ENCODE data around the gene SGMS1. TPM values are rescaled to one million over a fixed set of nuclear protein-coding genes. Genes with fewer than 3 reads are reported as not detected.
"Not testable (repeated sequence)": the region's sequence is repeated elsewhere in the genome, so short reads cannot be mapped to it uniquely, and the experiment has no call there.

SGMS1 gene
- total RNA-seq, 1 donor from 2014 or later, result 20.8 TPM

- ATAC-seq, result no peak
Measured at GRCh38 chr10:50554995-50555568, 68.7 kb downstream of the SGMS1 start.

DNA sequence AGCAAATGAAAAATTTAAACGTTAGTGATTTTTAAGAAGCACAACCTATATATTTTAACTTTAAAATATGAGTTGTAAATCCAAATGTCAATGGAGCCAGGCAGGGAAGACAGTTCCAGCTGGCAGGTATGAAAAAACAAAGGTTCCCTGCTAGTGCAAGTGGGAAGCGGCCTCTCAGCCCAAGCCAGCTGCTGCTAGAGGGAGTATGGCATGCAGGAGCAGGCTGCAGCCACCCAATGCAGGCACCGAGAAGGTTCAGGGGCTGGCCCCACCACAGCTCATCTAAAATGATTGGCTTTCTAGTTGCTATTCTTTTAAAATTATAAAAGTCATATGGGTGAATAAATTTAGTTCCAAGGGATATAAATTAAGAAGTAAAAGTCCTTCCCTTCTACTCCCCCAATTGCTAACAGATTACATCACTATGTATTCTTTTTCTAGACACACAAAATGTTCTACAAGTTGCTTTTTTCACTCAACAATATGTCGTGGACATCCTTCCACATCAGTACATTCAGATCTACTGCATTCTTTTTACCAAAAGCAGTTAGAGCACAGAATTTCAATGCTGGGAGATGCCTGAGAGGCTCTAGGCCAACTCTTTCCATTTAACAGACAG is 69.3 kb downstream of the SGMS1 start:
- ATAC-seq, result no peak

DNA sequence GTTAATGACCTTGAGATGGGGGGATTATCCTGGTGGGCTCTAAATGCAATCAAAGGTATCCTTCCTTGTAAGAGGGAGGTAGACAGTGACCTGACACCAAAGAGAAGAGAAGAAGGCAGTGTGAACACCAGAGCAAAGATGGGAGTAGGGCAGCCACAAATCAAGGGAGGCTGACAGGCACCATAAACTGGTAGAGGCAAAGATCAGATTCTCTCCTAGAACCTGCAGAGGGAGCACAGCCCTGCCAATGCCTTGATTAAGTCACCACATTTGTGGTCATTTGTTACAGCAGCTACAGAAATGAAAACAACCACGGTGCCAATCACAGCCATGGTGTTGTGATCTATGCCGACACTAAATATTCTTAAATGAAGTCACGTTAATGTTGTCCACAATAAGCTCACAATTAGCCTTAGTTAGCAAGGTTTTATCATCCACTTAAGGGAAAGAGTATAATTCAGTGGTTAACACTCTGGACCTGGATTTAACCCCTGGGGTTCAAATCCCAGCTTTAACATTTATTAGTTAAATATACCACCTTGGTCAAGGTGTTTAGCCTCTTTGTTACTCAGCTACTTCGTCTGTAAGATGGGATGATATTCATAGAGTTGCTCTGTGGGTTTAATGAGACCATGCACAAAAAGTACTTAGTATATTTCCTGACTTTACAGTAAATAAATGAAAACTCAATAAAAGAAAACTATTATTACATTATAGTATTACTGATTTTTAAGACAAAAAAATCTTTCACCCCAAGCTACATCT is 70.8 kb downstream of the SGMS1 start:
- peak; percentile 26 for ATAC-seq

DNA sequence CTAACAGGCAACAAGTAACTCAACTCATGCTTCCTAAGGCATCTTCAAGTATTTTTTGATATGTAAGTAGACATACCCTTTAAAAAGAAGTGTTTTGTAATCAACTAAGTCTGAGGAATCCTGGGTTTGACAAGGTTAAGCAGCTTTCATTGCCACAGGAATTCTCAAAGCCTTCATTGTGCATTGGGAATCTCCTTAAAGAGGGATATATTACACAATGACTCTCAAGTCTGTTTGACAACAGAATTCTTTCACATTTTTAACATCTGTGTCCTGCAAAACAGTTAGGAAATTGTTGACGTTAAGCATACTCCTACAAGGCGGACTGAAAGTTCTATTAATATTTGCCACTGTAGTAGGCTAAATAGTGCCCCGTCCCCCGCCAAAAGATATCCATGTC is 71.4 kb downstream of the SGMS1 start:
- ATAC-seq, result no peak

DNA sequence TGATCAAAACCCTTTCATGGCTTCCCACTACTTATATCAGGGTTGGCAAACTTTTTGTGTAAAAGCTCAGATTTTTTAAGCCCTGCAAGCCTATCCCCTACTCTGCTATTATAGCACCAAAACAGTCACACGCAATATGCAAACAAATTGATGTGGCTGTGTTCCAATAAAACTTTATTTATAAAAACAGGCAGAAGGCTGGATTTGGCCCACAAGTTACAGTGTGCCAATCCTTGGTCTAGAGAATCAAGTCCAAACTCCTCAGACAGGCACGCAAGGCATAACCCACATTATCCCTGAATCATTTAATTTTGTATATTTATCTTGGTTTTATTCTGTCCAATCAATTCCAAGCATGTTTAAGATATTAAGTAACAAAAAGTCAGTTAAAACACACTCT is 71.9 kb downstream of the SGMS1 start:
- ATAC-seq, result no peak

DNA sequence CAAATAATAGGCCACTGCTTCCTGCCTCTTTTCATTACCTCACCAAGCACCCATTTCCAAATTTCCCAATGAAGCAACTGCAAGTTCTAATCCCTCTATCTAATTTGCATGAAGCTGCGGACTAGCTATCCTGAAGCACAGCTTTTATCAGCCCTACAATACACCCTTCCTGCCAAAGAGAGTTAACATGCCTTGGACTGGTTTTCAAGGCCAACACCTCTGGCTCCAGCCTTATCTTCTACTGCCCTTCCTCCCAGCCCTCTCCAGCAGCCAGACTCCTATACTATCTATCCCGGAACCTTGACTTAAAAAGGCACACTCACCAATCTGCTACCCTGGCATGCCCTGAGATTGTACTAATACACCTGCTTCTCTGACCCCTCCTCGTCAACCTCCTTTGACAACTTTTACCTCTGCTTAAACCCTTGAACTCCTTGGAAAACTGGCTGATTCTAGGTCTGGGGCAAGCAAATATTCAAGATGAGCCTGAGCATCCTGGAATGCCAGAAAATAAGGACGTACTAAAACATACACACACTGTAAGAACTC is 73.4 kb downstream of the SGMS1 start:
- ATAC-seq, result peak; percentile 57

- not testable (repeated sequence) for ATAC-seq
Measured at GRCh38 chr10:50549186-50549585, 74.6 kb downstream of the SGMS1 start.

GRCh38 chr10:50548481-50548880 is 75.3 kb downstream of the SGMS1 start:
- not testable (repeated sequence) for ATAC-seq

GRCh38 chr10:50546287-50546686 is 77.5 kb downstream of the SGMS1 start:
- ATAC-seq, result not testable (repeated sequence)

DNA sequence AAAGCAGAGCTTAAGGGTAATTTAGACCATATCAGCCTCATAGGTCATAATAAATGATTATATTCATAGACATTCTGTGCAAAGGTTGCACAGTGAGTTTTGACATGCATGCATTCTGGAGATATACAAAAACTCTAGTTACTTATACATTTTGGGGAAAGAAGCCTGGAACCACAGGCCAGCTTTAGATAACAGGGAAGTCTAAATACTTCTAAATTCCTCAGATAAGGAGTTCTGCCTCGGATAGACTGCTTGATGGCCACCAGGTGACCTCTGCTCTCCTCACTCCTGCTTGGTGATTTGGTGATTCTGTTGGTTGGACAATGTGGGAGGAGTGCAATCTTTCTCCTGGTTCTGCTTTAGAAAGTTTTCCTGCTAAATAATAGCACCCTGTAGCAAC is 77.9 kb downstream of the SGMS1 start:
- ATAC-seq, result no peak

DNA sequence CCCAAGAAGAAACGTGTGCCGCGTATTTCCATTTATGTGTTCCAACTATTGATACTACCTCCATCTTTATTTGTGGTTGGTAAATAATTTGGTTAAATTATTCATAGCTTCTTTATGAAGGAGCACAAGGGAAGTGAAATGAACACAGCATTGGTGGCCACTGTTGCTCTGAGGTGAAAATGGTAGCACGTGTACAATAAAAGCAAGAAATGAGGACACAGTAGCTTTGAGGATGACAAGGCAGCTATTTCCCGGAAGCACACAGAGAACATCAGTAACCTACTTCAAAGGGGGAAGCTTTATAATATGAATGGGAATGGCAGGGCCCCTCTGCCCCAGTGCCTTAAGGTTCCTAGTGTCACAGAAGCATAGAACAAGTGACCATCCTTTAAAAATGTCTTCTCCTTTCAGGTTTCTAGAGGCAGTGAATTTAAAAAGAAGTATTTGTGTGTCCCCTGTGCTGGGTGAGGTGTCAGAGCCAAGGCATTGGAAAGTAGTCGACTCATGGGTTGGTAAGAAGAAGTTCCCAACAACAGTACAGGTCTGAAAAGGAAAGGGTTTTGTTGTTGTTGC is 78.8 kb downstream of the SGMS1 start:
- no peak for ATAC-seq

DNA sequence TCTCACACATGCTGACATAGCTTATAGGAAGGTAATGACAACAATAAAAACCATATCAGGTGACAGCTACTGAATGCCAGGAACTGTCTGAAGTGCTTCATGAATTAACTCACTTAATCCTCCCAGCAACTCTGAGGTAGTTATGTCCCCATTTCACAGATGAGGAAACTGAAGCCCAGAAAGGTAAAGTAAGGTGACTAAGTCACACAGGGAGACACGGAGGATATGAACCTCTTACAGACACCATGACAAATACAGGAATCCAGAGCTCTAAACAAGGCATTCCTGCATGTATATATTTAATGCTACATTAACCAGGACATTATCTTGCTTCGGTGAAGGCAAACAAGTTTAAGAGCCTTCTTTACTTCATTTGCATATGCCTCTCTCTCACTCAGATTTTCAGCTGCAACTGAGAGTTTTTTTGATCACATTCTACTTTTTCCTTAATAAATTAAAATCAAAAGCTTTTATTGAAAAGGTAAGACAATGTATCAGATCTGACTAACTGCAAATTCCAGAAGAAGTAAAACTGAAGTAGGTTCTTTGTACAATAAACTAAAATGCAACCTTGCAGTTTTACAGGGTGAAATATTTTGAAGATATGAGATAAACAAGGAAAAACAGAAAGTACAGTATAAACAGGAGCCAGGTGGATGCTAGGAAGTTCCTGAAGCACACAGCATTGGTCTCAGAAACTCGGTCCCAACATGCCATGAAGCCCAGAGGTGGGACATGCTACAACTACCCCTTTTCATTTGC is 79.5 kb downstream of the SGMS1 start:
- peak; percentile 84 for ATAC-seq

- no peak for ATAC-seq
Measured at GRCh38 chr10:50542871-50543270, 80.9 kb downstream of the SGMS1 start.

DNA sequence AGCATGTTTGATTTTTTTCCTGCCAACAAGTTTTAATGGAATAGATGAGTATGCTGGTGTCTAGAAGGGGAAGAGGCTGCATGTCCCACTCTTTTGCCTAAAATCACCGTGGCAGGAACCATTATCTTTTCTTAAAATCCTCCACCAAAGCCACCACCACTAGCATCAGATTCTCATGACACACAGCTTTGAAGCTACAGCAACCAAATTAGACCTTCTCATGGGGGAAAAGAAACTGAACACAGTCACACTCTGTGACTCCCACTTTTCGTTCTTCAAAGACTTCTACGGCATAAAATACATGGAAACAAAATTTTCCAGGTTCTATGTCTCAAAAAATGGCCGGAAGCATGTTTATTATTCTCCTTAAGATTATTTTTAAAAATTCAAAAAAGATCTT is 81.8 kb downstream of the SGMS1 start:
- no peak for ATAC-seq

DNA sequence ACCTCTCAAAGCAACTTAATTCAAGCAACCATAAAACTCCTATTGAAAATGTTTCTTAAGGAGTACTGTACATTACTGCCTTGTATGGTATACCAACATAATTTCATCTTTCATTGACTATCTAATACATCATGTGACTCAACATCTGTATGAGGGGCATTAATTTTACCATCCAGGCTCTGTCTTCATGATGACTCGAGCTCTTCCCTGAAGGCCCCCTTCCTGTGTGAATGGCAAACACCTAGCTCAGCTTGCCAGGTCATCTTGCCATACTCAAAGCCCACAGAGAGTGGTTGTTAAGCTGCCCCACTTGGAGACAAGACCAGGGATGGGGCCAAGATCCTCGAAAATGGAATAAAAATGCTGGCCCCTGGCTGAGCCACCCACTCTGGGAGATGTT is 82.4 kb downstream of the SGMS1 start:
- no peak for ATAC-seq

DNA sequence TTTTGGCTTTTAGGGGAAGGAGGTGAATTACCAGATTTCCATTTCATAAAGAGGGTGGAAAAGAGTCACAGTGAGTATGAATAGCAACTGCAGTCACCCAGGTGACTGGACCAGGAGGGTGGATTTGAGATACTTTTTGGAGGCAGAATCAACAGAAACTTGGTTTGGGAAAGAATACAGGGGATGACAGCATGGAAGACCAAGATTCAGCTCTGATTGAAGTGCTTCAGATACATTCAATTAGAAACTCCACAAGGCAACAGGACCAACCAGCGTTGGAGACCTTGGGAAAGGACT is 83.0 kb downstream of the SGMS1 start:
- no peak for ATAC-seq

GRCh38 chr10:50540069-50540825 is 83.5 kb downstream of the SGMS1 start:
- peak; percentile 16 for ATAC-seq

DNA sequence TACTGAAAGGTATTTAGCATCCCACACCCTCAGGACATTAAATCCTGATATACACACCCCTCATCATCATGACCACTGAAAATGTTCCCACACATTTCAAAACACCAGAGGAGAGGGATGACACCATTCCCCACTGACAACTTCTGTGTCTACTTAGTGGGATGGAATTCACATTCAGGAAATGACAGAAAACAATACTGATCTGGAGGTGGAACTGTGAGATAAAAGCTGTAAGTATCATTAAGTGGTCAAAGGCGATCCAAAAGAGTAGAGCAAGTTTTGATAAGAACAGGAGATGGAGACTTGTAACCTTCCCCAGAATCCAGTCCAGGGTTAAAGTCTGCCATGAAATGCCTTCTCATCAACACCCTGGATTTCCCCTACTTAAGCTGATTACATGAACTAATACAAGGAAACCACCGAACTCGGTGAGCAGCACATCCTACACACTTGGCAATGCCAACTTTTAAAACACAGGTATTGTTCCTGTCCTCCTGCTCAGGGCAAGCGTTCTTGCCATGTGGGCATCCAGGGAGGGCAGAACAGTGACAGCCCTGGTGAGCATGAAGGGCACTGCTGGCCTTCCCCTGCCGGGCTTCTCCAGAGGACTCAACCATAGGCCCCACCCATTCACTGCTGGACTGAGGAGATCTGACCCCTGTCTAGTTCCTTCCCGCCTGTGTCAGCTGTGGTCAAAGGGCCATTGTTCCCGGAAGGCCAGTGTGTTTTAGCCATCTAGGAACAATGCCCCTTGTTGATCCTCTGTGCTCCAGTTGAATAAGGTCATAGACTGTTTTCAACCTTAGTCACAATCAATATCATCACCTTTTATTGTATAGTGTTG is 85.0 kb downstream of the SGMS1 start:
- ATAC-seq, result peak; percentile 42

GRCh38 chr10:50536617-50537240 is 87.0 kb downstream of the SGMS1 start:
- peak; percentile 29 for ATAC-seq

DNA sequence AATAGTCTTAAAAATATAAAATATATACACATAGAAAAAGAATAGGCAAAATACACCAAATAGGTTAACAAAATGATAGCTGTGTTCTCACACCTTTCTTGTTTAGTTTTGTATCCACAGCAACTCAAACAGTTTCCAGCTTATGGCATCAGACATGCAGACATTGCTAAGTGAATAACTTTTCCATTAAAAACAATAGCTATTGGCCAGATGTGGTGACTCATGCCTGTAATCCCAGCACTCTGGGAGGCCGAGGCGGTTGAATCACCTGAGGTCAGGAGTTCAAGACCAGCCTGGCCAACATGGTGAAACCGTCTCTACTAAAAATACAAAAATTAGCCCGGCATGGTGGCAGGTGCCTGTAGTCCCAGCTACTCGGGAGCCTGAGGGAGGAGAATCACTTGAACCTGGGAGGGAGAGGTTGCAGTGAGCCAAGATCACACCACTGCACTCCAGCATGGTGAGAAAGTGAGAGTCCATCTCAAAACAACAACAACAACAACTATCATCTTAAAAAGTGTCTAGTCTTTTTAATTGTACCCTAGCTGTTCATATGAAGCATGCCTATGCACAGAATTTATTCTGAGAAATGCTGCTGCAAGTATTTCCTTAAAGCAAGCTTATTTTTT is 88.9 kb downstream of the SGMS1 start:
- ATAC-seq, result peak; percentile 49

Measured in esophagus mucosa (tissue), 1 donor.